Pancreas (tissue), 10 donors: ENCODE data around the gene INSIG2. TPM values are rescaled to one million over a fixed set of nuclear protein-coding genes. Genes with fewer than 3 reads are reported as not detected.

ENCODE experiments used
- ATAC-seq, 4 donors: fragments of 200-7000 bp; cut with Tn5 transposase; one replicate each; pipeline versions ENCODE4 v1.8.0 to v1.9.1; 2020; ENCODE audit warnings: mild to moderate bottlenecking in 4 of 4, moderate library complexity in 4 of 4
- DNase-seq, 6 donors: peaks; one replicate each; pipeline ENCODE4 v3.0.0-alpha.2; 2020
- FAIRE-seq: peaks from 2 replicates; lab custom pipeline; 2012; peaks lifted over from hg19 to GRCh38; lab: Jason Lieb, UNC
- H3K27ac ChIP-seq, 4 donors: fragments of 200-600 bp; sonication (generic); 1 replicate in 3 of 4; 2 replicates in 1 of 4; pipeline versions ENCODE4 v1.5.0 to v1.8.0; 2020
- H3K27me3 ChIP-seq, 4 donors: fragments of 200-600 bp; one replicate each; pipeline ENCODE4 v1.8.0; 2021
- H3K36me3 ChIP-seq, 3 donors: fragments of 200-600 bp; sonication (generic) in 1 of 3; one replicate each; pipeline versions ENCODE4 v1.5.0 to v1.8.0; 2020 to 2021
- H3K4me1 ChIP-seq, 3 donors: fragments of 200-600 bp; one replicate each; pipeline ENCODE4 v1.8.0; 2021
- H3K4me3 ChIP-seq, 4 donors: fragments of 200-600 bp; sonication (generic) in 2 of 4; one replicate each; pipeline versions ENCODE4 v1.5.0 to v1.8.0; 2020 to 2021
- H3K9me3 ChIP-seq, 4 donors: fragments of 200-600 bp; one replicate each; pipeline ENCODE4 v1.8.0; 2021
- CTCF ChIP-seq, 4 donors: fragments of 200-600 bp; sonication (generic) in 3 of 4; IDR thresholded peaks; one replicate each; pipeline versions ENCODE4 v1.5.0 to v1.8.0; 2021; ENCODE audit warnings: antibody characterized with exemption in 4 of 4
- WGBS, 2 donors: extraction: QIAGEN DNeasy Blood & Tissue Kit; methylation state at CpG; one replicate each; pipeline ENCODE4 v1.1.7; 2013; 5-methylcytosine and 5-hydroxymethylcytosine counted together
- intact Hi-C, 3 donors: fragments of 100-400 bp; cut with DNase I; formaldehyde crosslinking; loops; one replicate each; pipeline versions ENCODE4 v1.11.1 to v1.14.2; 2022
- polyA plus RNA-seq, 2 donors: library from polyadenylated mRNA; stranded (reverse); fragments of 200-250 nt; gene quantifications; one replicate each; pipeline ENCODE4 v1.2.3, GENCODE V29; 2013
- total RNA-seq, 6 donors: library from RNA; stranded (reverse); fragmentation: NEBNext Ultra II Directional in 4 of 6; extraction: Animal tissue kit (Norgen Biotek cat#: 25700) in 4 of 6; gene quantifications; one replicate each; pipeline versions ENCODE4 v1.2.1 to v1.2.4, GENCODE V29; 2021 to 2023
- donor health status: healthy with polysubstance abuse.
- donor health status: DM: no; HTN: no; CAD: no; lungs with moderate emphysema.
- donor health status: DM: no; HTN: no; CAD: no.
- donor health status: control.
- donor health status: control.
- donor health status: Bipolar disorder and iron deficiency.
- donor health status: DM: yes; HTN: yes; CAD: no.
- donor health status: DM: no; HTN: no; CAD: no.
- donor health status: DM: no; HTN: no; CAD: no.
- donor health status: DM: yes; HTN: yes; CAD: no.

INSIG2 gene
- total and polyA plus RNA-seq, 8 donors, result 7.9 to 23.0 (median 14.2) TPM

GRCh38 chr2:118056801-118057200, 31.5 kb upstream of the INSIG2 start:
- Histone ChIP-seq H3K36me3 (no peaks in the 10 kb centered on the region), H3K27me3 (no peaks in the 10 kb centered on the region), H3K27ac (no peak overlapping the region), H3K4me3 (no peak overlapping the region), H3K9me3 (no peaks in the 10 kb centered on the region), H3K4me1 (no peaks in the 10 kb centered on the region)
- no peak for TF ChIP-seq CTCF (IDR thresholded peaks at IDR 0.05)
- DNase-seq (no peak), ATAC-seq (no peak), FAIRE-seq (no peak)
- intact Hi-C loops, result no loop called here
- 84 to 89% methylated on average over 3 of the region's 3 CpGs for WGBS, 2 donors

- Histone ChIP-seq H3K27me3 (no peaks in the 10 kb centered on the region), H3K4me3 (no peak overlapping the region), H3K27ac (no peak overlapping the region), H3K9me3 (no peaks in the 10 kb centered on the region), H3K36me3 (no peaks in the 10 kb centered on the region), H3K4me1 (no peaks in the 10 kb centered on the region)
- 66 to 73% methylated on average over 3 of the region's 3 CpGs for WGBS, 2 donors
- FAIRE-seq (no peak), ATAC-seq (no peak), DNase-seq (no peak)
- TF ChIP-seq CTCF (IDR thresholded peaks at IDR 0.05), result no peak
- intact Hi-C loops, result no loop called here
Measured at GRCh38 chr2:118058951-118059350, 29.3 kb upstream of the INSIG2 start.

GRCh38 chr2:118059919-118060478, 28.3 kb upstream of the INSIG2 start:
- Histone ChIP-seq H3K27me3 (no peaks in the 10 kb centered on the region), H3K36me3 (no peaks in the 10 kb centered on the region), H3K4me3 (no peak overlapping the region), H3K4me1 (peaks cover 0 to 6% (median under 1%) of the 10 kb centered on the region in 3 donors), H3K9me3 (no peaks in the 10 kb centered on the region), H3K27ac (no peak overlapping the region)
- TF ChIP-seq CTCF (IDR thresholded peaks at IDR 0.05), result no peak
- no peak for DNase-seq
- FAIRE-seq, result no peak
- ATAC-seq, result peak in 2 of 4 donors; percentile 52 to 67
- intact Hi-C loops, result loop anchor here in 1 of 3 donors (10.0 kb wide), 1 partner anchor 135 kb away; no protein-coding TSS in a partner anchor
- 65 to 76% methylated on average over 4 of the region's 4 CpGs for WGBS, 2 donors

- ATAC-seq, result peak; percentile 61 to 87 (median 74)
- H3K4me1 ChIP-seq, result peaks cover 0 to 8% (median 4%) of the 10 kb centered on the region in 3 donors
- no peak for FAIRE-seq
- H3K36me3 ChIP-seq, result no peaks in the 10 kb centered on the region
- 66 to 83% methylated on average over 4 of the region's 4 CpGs for WGBS, 2 donors
- peak in 1 of 6 donors; percentile 17 for DNase-seq
- H3K27me3 ChIP-seq, result no peaks in the 10 kb centered on the region
- no peaks in the 10 kb centered on the region for H3K9me3 ChIP-seq
- no peak overlapping the region for H3K27ac ChIP-seq
- intact Hi-C loops, result loop anchor here in 1 of 3 donors (10.0 kb wide), 1 partner anchor 133 kb away; no protein-coding TSS in a partner anchor
- peak in 2 of 4 donors; percentile 11 to 27 for TF ChIP-seq CTCF (IDR thresholded peaks at IDR 0.05)
- no peak overlapping the region for H3K4me3 ChIP-seq
Measured at GRCh38 chr2:118061135-118061955, 26.9 kb upstream of the INSIG2 start.
